Head of caudate nucleus (tissue), 42 donors: Measurements from ENCODE around the gene CDK2.

Experiments
- DNase-seq, 42 donors: peaks; one replicate each; pipeline versions ENCODE4 v3.0.0 to v3.0.0-alpha.2; 2020 to 2021; ENCODE audit warnings: mixed read lengths in 7 of 42
- intact Hi-C: fragments of 100-400 bp; cut with DNase I; formaldehyde crosslinking; loops from one replicate; pipeline ENCODE4 v1.15.0; 2022

The CDK2 gene

DNA sequence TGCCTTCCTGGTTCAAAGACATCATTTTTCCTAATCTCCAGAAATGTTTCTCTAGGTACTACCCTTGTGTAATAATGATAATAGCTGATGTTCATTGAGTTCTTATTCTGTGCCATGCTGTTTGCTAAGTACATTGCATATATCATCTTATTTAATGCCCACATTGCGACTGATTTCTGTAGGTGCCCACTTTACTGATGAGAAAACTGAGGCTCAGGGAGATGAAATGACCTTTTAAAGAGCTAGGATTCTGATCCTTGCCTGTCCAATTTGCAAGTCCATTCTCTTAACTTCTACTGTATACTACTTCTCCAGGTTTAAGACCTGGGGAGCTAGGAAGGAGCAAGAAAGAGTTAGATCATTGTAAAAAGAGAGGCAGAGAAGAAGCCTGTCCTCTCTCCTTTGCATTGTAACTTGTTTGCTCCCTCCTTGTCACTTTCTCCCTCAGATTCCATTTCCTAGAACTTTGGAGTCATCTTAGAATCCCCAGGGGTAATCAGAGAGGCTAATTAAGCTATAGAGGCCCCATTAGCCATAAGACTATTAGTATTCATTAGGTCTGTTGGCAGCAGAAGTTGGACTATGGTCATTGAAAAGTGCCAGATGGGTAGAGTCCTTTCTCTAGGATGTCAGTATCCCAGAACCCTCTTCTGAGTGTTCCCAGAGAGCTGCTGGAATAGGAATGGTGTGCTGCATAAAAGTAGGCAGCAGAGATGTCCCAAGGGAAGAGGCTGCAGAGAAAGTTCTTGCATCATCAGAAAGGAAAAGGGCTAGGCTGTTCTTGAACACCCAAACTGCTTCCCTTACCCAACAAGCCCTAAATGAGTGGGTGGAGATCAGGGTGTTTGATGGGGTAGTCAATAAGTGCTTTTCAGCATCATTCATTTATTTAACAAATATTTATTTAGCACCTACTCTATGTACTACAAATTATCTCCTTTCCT is 32.6 kb upstream of the CDK2 start:
- DNase-seq = no peak
- intact Hi-C loops = no loop called here

DNA sequence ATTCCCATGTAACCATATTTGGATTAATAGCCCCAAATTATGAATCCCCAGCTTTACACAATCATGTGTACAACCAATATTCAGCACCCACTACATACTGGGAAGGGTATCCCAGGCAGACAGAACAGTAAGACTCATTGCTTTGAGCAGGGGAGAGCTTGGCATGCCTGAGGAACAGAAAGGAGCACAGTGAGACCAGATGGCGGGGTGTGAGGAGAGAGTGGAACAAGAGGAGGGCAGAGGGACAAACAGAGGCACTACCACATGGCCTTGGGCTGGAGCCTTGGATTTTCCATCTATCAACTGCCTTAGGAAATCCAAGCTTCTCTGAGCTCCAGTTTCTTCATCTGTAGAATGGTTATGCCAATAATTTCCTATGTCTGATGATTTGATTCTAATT is 31.9 kb upstream of the CDK2 start:
- DNase-seq = no peak
- intact Hi-C loops = no loop called here

DNA sequence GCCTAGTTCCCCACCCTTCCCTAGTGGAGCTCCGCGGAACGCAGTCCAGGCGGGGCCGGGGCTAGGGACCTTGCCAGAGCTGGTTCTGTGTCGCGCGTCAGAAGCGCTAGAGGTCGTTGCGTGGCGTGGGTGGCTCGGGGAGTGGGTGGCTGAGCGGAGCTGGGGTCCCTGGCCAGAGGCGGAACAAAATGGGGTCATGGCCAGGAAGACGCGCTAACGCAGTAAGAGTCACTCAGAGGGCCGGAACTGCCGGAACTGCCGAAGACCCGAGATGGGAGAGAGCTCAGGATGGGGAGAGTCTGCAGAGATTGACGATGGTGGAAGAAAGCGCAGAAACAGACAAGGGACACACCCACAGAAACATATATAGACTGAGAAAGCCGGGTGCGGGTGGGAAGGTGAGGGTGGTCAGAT is 30.9 kb upstream of the CDK2 start:
- DNase-seq = peak in 5 of 42 donors; percentile 8 to 40 (median 17)
- intact Hi-C loops = no loop called here

DNA sequence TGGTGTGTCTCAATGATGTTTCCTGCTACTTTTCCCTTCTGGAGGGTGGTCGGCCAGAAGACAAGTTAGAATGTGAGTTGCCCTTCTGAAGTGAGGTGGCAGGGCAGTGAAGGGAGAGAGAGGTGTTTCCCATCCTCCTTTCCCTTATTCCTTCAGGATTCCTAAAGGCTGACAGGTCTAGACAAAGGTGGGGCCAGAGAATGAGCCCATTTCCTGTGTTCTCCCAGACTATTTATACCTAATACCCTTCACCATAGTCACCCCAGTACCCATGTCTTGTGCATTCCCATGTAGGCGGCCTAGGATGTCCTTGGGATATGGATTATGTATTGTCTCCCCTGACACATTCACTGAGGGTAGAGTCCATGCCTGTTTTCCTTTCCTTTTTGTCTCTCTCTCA is 28.6 kb upstream of the CDK2 start:
- no peak for DNase-seq
- intact Hi-C loops = no loop called here

DNA sequence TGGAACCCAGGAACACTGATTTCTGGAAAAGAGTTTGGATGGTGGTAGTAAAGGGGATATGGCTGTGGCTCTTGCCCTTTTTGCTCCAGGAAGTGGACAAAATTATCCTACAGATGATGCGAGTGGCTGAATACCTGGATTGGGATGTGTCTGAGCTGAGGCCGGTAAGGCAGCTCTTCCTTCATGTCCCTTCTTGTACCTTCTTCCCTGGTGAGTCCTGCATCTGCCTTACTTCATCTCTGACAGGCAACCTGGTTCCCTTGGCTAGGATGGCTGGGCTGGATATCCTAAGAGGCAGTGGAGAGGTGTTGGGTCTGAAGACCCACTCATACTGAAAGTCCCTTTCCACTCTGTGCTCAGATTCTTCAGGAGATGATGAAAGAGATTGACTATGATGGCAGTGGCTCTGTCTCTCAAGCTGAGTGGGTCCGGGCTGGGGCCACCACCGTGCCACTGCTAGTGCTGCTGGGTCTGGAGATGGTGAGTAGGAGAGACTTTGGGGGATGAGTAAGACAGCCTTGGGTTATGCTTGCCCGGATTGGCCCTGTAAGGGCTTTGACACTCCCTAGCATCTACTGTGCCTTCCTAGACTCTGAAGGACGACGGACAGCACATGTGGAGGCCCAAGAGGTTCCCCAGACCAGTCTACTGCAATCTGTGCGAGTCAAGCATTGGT is 27.7 kb upstream of the CDK2 start:
- intact Hi-C loops = no loop called here
- no peak for DNase-seq

DNA sequence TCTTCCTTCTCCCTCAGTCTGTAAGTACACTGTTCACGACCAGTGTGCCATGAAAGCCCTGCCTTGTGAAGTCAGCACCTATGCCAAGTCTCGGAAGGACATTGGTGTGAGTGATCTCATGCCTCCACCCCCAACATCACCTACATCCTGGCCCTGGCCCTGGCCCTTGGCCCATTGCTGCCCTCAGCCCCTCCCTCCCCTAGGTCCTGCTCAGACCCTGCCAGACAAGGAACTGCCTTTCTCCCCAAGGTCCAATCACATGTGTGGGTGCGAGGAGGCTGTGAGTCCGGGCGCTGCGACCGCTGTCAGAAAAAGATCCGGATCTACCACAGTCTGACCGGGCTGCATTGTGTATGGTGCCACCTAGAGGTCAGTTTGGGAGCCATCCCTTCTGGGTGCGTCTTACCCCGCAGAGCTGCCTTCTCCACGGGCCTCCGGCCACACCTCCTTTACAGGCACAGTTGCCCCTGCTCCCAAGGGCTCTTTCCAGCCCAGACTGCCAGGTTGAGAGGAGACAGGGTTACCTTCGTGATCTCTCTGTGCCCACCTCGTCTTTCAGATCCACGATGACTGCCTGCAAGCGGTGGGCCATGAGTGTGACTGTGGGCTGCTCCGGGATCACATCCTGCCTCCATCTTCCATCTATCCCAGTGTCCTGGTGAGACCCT is 26.4 kb upstream of the CDK2 start:
- DNase-seq = peak; percentile 69 to 94 (median 87)
- intact Hi-C loops = loop anchor here (5.0 kb wide), 1 partner anchor 203 kb away; no protein-coding TSS in a partner anchor

DNA sequence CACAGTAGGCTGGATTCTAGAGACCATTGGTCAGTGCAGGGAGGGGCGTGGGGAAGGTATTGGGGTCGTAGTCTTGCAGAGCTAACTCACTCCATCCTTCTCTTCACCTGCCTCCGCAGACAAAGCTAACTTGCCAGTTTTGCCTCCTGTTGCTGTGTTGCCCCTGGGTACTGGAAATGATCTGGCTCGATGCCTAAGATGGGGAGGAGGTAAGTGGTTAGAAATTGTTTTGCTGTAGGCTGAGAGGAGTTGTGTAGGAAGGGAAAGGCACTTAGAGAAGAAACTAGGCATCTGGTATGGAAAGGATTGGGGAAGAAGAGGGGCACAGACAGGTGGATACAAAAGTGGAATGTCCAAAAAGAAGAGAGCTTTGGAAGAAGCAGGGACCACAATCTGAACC is 24.6 kb upstream of the CDK2 start:
- DNase-seq = peak in 7 of 42 donors; percentile 29 to 67 (median 45)
- intact Hi-C loops = loop anchor here (5.0 kb wide), 1 partner anchor 205 kb away; no protein-coding TSS in a partner anchor

DNA sequence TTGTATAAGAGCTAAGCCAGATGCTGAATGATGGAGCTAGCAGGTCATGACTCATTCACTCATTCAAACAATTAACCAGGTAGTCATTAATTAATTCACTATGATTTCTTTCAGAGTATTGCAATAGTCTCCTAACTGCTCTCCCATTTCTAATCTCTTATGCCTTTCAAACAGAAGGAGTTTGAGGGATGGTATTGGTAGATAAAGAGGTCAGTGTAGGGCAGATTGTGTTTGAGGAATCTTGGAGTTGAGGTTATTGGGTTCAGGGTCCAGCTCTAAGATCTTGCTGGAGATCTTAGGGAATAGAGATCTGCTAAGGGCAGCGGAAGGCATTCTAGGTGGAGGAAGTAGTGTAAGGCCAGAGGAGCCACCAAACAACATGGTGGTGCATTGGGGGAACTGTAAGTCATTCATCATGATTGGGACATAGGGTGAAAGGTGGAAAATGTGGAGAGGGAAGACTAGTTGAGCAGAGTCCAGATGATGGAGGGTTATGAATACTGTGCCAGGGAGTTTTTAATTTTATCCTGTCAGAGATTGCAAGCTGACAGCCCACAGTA is 24.0 kb upstream of the CDK2 start:
- intact Hi-C loops = loop anchor here (5.0 kb wide), 1 partner anchor 205 kb away; no protein-coding TSS in a partner anchor
- DNase-seq = no peak

DNA sequence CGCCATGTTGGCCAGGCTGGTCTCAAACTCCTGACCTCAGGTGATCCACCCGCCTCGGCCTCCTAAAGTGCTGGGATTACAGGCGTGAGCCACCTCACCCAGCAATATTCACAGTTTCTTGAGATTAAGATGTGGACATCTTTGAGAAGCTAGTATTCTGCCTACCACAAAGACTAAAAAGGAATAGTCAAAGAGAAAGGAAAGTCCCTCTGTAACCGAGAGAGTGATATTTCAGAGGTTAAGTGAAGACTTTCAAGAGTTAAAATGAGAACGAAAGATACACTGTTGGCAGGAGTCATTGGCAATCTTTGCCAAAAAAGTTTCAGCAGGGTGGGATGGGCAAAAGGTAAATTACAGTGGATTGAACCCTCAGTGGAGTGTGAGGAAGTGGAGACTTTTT is 20.1 kb upstream of the CDK2 start:
- no peak for DNase-seq
- intact Hi-C loops = no loop called here

DNA sequence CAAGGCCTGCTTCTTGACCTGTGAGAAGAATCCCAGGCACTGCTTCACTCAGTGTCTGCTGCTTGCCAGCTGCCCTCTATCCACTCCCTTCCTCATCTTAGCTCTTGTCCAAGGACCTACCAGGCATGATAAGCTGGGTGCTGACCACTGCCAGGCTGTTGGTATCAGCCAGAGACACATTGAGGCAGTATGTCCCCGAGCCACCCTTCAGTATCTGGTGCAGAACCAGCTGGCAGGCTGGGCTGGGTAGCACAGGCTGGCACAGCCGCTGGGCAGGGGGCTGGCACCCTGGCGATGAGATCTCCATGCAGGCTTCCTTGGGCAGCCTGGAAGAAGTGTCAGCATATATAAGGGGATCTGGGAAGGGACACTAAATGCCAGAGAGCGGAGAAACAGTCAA is 11.3 kb upstream of the CDK2 start:
- intact Hi-C loops = no loop called here
- DNase-seq = no peak

DNA sequence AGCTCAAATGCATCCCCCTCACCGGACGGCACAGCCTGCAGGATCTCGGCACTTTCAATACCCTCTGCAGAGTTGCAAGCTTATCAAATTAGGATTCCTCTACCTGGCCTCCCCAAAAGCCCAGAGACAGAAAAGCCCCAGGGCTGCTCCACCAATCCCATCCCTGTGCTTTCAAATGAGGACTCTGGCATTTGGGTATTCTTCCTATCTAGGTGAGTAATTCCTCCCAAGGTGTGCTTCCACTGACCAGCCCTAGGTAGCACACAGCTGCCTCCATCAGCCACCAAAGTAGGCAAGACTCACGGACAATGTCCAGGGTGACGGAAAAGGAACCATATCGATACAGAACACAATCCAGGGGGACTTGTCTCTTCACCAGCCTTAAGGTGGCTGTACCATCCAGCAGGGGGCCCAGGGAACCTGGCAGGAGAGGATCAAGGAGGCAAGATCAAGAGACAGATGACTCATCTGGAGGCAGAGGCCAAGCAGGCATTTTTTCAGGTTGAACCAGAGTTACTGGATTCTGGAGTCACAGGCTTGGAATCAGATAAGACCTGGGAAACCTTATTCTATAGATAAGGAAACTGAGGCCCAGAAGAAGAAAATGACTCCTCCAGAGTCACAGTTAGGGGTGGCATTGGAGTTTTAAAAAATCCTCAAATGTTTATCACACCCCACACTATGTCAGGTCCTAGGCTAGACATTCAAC is 10.7 kb upstream of the CDK2 start:
- DNase-seq = peak in 10 of 42 donors; percentile 5 to 55 (median 24)
- intact Hi-C loops = no loop called here

DNA sequence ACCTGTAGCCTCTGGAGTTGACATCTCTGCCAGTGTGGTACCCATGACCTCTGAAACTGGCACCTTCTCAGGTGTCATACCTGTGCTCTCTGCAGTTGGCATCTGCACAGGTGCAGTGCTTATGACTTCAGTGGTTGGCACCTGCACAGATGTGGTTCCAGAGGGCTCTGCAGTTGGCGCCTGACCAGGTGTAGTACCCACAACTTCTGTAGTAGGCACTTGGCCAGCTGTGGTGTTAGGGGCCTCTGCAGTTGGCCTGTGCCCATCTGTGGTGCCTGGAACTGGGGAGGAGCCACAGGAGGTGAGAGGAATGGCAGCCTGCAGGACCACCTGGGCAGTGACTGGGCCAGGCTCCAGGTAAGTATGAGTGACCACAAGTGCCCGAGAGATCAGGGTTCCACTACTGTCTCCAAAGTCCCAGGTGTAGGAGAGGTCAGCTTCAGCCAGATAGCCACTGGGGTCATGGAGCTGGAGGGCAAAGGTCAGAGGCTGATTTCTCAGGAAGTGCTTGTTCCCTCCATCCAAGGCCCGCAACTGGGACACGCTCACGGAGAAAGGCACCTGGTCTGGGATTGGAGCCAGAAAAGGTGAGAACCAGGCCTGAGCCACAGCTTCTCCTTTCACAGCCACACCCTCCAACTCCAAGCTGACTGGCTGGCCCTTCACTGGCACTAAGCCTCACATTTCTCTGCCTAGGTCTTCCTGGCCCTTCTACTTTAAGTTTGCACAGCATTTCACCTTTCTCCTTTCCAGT is 9.3 kb upstream of the CDK2 start:
- intact Hi-C loops = no loop called here
- DNase-seq = no peak

DNA sequence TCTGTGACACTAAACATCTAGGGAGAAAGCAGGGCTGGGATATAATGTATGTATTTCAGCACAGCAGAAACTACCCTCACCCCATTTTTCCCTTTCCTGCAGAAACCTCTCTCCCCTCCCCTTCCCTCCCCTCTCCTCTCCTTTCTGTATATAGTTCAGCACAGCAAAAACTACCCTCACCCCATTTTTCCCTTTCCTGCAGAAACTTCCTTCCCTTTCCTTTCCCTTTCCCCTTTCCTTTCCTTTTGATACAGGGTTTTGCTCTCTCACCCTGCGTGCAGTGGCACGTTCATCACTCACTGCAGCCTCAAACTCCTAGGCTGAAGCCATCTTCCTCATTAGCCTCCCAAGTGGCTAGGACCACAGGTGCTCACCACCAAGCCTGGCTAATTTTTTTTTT is 2.9 kb upstream of the CDK2 start:
- no peak for DNase-seq
- intact Hi-C loops = no loop called here

DNA sequence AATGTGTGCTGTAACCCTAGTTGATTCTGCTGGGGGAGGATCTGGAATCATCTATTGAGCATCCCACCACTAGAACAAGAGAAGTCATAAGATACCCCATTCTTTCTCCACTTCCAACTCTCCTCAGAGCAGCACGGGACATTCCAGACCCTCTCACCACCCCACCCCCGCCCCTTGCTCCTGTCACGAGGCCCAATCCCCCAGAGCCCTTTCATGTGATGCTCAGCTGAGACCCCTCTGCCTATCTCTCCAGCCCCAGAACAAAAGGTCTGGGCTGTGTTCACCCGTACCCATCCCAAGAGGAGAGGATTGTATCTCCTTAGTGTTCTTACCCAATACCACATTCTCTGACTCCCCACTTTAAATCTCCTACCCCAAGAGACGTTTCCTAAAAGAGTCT is 1.4 kb upstream of the CDK2 start:
- no peak for DNase-seq
- intact Hi-C loops = no loop called here

DNA sequence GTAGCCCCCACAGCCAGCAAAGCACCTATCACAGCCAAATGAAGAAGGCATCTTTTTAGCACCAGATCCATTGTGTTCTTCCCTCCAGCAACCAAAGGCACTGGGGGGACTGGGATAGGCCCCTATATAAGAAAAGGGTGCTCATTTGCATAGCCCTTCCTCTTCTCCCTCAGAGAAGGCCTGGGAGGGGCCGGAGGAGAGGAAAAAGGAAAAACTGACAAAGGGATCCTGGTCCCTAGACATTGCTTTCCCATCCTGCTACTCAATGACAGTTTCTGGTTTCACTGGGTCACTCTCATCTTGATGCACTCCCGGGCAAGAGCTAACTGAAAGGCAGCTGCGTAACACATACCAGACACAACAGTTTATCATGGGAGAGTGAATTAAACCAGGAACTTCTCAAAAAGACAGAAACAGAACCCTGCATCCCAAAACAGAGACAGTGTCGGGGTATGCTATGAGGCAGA is 656 bp upstream of the CDK2 start, which contains the start of gene PMEL:
PMEL (minus strand) TSS at position 102 of the 467 bp plus-strand sequence; CDS start at position 71, 31 bp downstream.
- no peak for DNase-seq

DNA sequence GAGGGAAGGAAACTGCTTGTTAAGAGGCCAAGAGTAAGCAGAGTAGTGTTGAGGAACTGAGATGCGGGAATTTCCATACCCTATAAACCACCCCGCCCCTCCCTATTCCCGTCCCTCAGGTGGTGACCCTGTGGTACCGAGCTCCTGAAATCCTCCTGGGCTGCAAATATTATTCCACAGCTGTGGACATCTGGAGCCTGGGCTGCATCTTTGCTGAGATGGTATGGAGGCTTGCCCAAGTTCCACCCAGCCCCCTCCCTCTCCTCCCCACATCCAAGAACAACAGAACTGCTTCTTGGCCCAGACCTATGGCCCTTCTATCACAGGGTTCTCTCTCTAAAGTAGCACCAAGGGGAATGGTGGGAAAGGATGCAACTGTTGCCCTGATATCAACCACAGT is 2.7 kb downstream of the CDK2 start:
- intact Hi-C loops = no loop called here
- no peak for DNase-seq

More for the DNA sequence above, 656 bp upstream of the CDK2 start, which contains the start of gene PMEL:
- intact Hi-C loops = no loop called here

DNA sequence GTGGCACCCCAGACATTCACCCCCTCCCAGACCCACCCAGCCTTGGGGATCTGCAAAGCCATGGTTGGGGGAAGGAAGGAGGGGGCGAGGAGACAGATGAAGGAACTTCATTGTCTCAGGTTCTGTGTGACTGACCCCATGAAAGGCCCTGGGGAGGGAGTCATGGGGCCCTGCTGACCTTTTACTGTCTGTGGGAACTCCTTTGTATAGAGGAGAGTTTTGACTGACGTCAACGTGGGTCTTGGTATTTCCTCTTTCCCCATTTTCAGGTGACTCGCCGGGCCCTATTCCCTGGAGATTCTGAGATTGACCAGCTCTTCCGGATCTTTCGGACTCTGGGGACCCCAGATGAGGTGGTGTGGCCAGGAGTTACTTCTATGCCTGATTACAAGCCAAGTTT is 4.1 kb downstream of the CDK2 start:
- no peak for DNase-seq
- intact Hi-C loops = loop anchor here (5.0 kb wide), 1 partner anchor 43 kb away; the partner anchor contains the start of gene PYM1

DNA sequence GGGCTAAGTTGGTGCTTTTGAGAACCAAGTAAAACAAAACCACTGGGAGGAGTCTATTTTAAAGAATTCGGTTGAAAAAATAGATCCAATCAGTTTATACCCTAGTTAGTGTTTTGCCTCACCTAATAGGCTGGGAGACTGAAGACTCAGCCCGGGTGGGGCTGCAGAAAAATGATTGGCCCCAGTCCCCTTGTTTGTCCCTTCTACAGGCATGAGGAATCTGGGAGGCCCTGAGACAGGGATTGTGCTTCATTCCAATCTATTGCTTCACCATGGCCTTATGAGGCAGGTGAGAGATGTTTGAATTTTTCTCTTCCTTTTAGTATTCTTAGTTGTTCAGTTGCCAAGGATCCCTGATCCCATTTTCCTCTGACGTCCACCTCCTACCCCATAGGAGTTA is 5.4 kb downstream of the CDK2 start:
- intact Hi-C loops = loop anchor here (5.0 kb wide), 1 partner anchor 45 kb away; the partner anchor contains the start of gene PYM1
- DNase-seq = no peak
